MM.1S (cell line): ENCODE measurements around the gene TCOF1.

Source experiments
- DNase-seq: peaks from one replicate; pipeline ENCODE4 v3.0.0-alpha.2; 2015
- H2AFZ ChIP-seq: fragments of 300-600 bp; sonication (generic); 2 replicates; pipeline ENCODE4 v1.6.0; 2016; ENCODE audit warnings: antibody characterized with exemption, low read length
- H3F3A ChIP-seq: fragments of 300-600 bp; sonication (generic); 2 replicates; pipeline ENCODE4 v1.6.1; 2016; ENCODE audit warnings: mild to moderate bottlenecking, antibody characterized with exemption, low read length, moderate library complexity, mixed read lengths; ENCODE audit not compliant: insufficient read depth
- H3K27ac ChIP-seq: fragments of 300-600 bp; sonication (generic); 2 replicates; pipeline ENCODE4 v1.5.1; 2016; ENCODE audit warnings: mild to moderate bottlenecking, low read length
- H3K27me3 ChIP-seq: fragments of 300-600 bp; sonication (generic); replicated peaks from 2 replicates; pipeline ENCODE4 v1.6.0; 2016; ENCODE audit warnings: low read length; ENCODE audit not compliant: insufficient read depth
- H3K36me3 ChIP-seq: fragments of 300-600 bp; sonication (generic); replicated peaks from 2 replicates; pipeline ENCODE4 v1.6.1; 2016; ENCODE audit warnings: mild to moderate bottlenecking, low read length, mixed read lengths; ENCODE audit not compliant: insufficient read depth
- H3K4me1 ChIP-seq: fragments of 300-600 bp; sonication (generic); 2 replicates; pipeline ENCODE4 v1.6.1; 2016; ENCODE audit warnings: low read length, mixed read lengths
- H3K4me2 ChIP-seq: fragments of 300-600 bp; sonication (generic); 2 replicates; pipeline ENCODE4 v1.6.0; 2016; ENCODE audit warnings: low read depth, low read length
- H3K4me3 ChIP-seq: fragments of 300-600 bp; sonication (generic); 2 replicates; pipeline ENCODE4 v1.5.1; 2016; ENCODE audit warnings: low read length, mixed read lengths
- H3K79me2 ChIP-seq: fragments of 300-600 bp; sonication (generic); 2 replicates; pipeline ENCODE4 v1.6.1; 2016; ENCODE audit warnings: mixed run types, low read length, mixed read lengths
- H3K9ac ChIP-seq: fragments of 300-600 bp; sonication (generic); 2 replicates; pipeline ENCODE4 v1.6.1; 2016; ENCODE audit warnings: low read length, mixed read lengths
- H3K9me2 ChIP-seq: fragments of 300-600 bp; sonication (generic); replicated peaks from 2 replicates; pipeline ENCODE4 v1.6.1; 2016; ENCODE audit warnings: mild to moderate bottlenecking, low read length, mixed read lengths; ENCODE audit not compliant: insufficient read depth
- H3K9me3 ChIP-seq: fragments of 300-600 bp; sonication (generic); replicated peaks from 2 replicates; pipeline ENCODE4 v1.6.1; 2016; ENCODE audit warnings: mild to moderate bottlenecking, low read length, mixed read lengths; ENCODE audit not compliant: insufficient read depth
- H4K20me1 ChIP-seq: fragments of 300-600 bp; sonication (generic); 2 replicates; pipeline ENCODE4 v1.6.1; 2016; ENCODE audit warnings: mild to moderate bottlenecking, low read length, moderate library complexity, mixed read lengths; ENCODE audit not compliant: insufficient read depth
- CTCF ChIP-seq: fragments of 300-600 bp; sonication (generic); IDR thresholded peaks from 2 replicates; pipeline ENCODE4 v1.5.1; 2016; ENCODE audit warnings: antibody characterized with exemption, low read length, mixed read lengths
- EZH2 ChIP-seq: fragments of 300-600 bp; sonication (generic); optimal IDR thresholded peaks from 2 replicates; pipeline ENCODE3; 2017; ENCODE audit warnings: low read depth, mild to moderate bottlenecking, antibody characterized with exemption, low read length, mixed read lengths
- EZH2phosphoT487 ChIP-seq: fragments of 300-600 bp; sonication (generic); IDR thresholded peaks from 2 replicates; pipeline ENCODE4 v1.6.1; 2018; ENCODE audit warnings: antibody characterized with exemption, low read length

Gene TCOF1

GRCh38 chr5:150343994-150344631, 13.4 kb upstream of the TCOF1 start:
- H2AFZ ChIP-seq: no peak overlapping the region
- no peak overlapping the region for H3K4me3 ChIP-seq
- TF ChIP-seq CTCF (no peak), EZH2phosphoT487 (no peak), EZH2 (no peak)
- peaks cover 42% of the 10 kb centered on the region for H3F3A ChIP-seq
- no peaks in the 10 kb centered on the region for H3K27me3 ChIP-seq
- H3K4me1 ChIP-seq: peaks cover 50% of the 10 kb centered on the region
- H3K27ac ChIP-seq: no peak overlapping the region
- no peaks in the 10 kb centered on the region for H3K9me3 ChIP-seq
- no peaks in the 10 kb centered on the region for H3K9me2 ChIP-seq
- H3K36me3 ChIP-seq: no peaks in the 10 kb centered on the region
- no peaks in the 10 kb centered on the region for H3K79me2 ChIP-seq
- no peak overlapping the region for H3K4me2 ChIP-seq
- H4K20me1 ChIP-seq: no peaks in the 10 kb centered on the region
- no peak for DNase-seq
- H3K9ac ChIP-seq: no peak overlapping the region

- H3K9me2 ChIP-seq: no peaks in the 10 kb centered on the region
- no peak overlapping the region for H2AFZ ChIP-seq
- H3K36me3 ChIP-seq: no peaks in the 10 kb centered on the region
- H3K27ac ChIP-seq: no peak overlapping the region
- H3K4me3 ChIP-seq: no peak overlapping the region
- H3K79me2 ChIP-seq: no peaks in the 10 kb centered on the region
- no peaks in the 10 kb centered on the region for H3K9me3 ChIP-seq
- DNase-seq: no peak
- no peak for TF ChIP-seq CTCF
- no peak for TF ChIP-seq EZH2phosphoT487
- no peak for TF ChIP-seq EZH2
- no peak overlapping the region for H3K9ac ChIP-seq
- H4K20me1 ChIP-seq: no peaks in the 10 kb centered on the region
- no peaks in the 10 kb centered on the region for H3K27me3 ChIP-seq
- H3K4me2 ChIP-seq: no peak overlapping the region
- H3K4me1 ChIP-seq: peaks cover 43% of the 10 kb centered on the region
- peaks cover 26% of the 10 kb centered on the region for H3F3A ChIP-seq
Observed at GRCh38 chr5:150345716-150346115, 11.8 kb upstream of the TCOF1 start.

GRCh38 chr5:150346592-150346991, 10.9 kb upstream of the TCOF1 start:
- Histone ChIP-seq H3K9me3 (no peaks in the 10 kb centered on the region), H3K9ac (no peak overlapping the region), H3K27me3 (no peaks in the 10 kb centered on the region), H3K4me3 (no peak overlapping the region), H3K36me3 (no peaks in the 10 kb centered on the region), H4K20me1 (no peaks in the 10 kb centered on the region), H3K9me2 (no peaks in the 10 kb centered on the region), H3K27ac (no peak overlapping the region), H3K79me2 (no peaks in the 10 kb centered on the region), H3F3A (peaks cover 17% of the 10 kb centered on the region), H2AFZ (no peak overlapping the region), H3K4me1 (peaks cover 37% of the 10 kb centered on the region), H3K4me2 (no peak overlapping the region)
- DNase-seq: no peak
- TF ChIP-seq CTCF (no peak), EZH2 (no peak), EZH2phosphoT487 (no peak)
